Measurements from ENCODE around the gene WDR45B. TPM values are rescaled to one million over a fixed set of nuclear protein-coding genes. Genes with fewer than 3 reads are reported as not detected.

Gene WDR45B
- total RNA-seq, 4 donors from 2014 or later = 57.3 to 81.4 (median 74.4) TPM

DNA sequence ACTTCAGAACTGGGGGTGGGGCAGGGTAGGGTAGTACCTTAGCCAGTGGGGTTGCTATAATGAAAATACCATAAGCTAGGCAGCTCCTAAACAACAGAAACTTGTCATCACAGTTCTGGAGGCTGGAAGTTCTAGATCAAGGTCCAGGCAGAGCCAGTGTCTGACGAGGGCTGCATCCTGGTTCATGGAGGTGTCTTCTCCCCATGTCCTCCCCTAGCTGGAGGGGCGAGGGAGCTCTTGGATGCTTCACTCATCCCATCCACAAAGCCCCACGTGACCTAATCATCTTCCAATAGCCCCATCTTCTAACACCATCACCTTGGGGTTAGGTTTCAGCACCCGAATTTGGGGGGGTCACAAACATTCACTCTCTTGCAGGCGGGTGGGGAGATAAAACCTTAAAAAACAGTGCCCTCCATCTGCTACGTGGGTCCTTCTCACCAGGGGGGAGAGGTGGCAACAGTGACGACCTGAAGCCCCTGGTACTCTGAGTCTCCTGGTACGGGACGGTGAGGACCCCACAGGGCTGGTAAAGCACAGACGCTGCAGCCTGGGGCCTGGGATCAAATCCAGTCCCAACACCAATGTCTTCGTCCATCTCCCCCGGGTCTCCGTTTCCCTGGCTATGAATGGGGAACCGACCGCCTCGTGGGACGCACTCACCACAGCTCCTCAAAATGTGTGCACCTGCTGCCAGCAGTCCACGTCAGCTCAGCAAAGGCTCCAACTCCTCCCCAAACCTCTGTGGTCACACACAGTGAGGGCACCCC is 27.4 kb upstream of the WDR45B start:
- no peak overlapping the region for H3K4me3 ChIP-seq
- 90% methylated on average over 15 of the region's 18 CpGs for WGBS

DNA sequence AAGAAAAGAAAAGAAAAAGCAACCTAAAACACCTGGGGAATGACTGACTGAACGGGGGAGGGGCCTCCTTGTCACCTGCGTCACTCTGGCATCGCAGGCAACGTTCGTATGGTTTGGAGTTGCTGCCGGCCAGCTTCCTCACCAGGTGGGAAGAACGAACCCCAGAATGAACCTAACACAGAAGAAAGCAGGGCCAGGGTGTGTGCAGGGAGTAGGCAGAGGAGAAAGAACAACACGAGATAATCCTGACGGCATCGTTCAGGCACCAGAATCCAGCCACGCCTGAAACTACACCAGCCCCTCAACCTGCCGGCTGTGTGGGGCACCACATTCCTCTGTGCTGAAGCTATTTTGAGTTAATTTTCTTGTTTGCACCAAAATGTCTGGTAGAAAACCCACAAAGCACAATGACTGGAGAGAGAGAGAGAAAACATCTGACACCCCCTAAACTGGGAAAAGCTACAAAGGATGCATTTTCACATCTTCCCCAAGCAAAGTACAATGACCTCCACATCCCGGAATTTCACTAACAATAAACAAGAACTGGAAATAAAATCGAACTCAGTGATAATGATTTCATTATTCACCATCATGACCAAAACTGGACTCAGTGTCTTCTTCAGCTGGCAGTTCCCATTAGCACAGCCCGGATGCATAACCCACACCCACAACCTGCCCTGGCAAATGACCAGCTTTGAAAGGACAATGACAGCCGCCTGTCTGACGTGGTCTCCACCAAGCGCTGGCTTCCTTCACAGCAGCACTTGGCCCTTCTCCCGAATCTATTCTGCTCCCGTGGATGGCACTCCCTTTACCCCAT is 26.6 kb upstream of the WDR45B start:
- no peak overlapping the region for H3K27ac ChIP-seq (replicated peaks in 1 of 4)
- H3K4me1 ChIP-seq = no peaks in the 10 kb centered on the region
- TF ChIP-seq, protein P1, sequence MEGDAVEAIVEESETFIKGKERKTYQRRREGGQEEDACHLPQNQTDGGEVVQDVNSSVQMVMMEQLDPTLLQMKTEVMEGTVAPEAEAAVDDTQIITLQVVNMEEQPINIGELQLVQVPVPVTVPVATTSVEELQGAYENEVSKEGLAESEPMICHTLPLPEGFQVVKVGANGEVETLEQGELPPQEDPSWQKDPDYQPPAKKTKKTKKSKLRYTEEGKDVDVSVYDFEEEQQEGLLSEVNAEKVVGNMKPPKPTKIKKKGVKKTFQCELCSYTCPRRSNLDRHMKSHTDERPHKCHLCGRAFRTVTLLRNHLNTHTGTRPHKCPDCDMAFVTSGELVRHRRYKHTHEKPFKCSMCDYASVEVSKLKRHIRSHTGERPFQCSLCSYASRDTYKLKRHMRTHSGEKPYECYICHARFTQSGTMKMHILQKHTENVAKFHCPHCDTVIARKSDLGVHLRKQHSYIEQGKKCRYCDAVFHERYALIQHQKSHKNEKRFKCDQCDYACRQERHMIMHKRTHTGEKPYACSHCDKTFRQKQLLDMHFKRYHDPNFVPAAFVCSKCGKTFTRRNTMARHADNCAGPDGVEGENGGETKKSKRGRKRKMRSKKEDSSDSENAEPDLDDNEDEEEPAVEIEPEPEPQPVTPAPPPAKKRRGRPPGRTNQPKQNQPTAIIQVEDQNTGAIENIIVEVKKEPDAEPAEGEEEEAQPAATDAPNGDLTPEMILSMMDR (IDR thresholded peaks at IDR 0.05) = no peak
- TF ChIP-seq POLR2A (IDR thresholded peaks at IDR 0.05; ENCODE audit: low read depth) = no peak
- TF ChIP-seq POLR2AphosphoS5 (IDR thresholded peaks at IDR 0.05) = no peak
- TF ChIP-seq EP300 (IDR thresholded peaks at IDR 0.05) = no peak
- intact Hi-C loops (cut with DNase I) = no loop called here
- no peaks in the 10 kb centered on the region for H3K36me3 ChIP-seq
- no peaks in the 10 kb centered on the region for H3K27me3 ChIP-seq
- H3K4me3 ChIP-seq = no peak overlapping the region
- WGBS = 70% methylated on average over 20 of the region's 20 CpGs
- no peak for DNase-seq (ENCODE audit: extremely low spot score)
- no peaks in the 10 kb centered on the region for H3K9me3 ChIP-seq

More for the DNA sequence above, 27.4 kb upstream of the WDR45B start:
- TF ChIP-seq POLR2AphosphoS5 (IDR thresholded peaks at IDR 0.05) (no peak), POLR2A (IDR thresholded peaks at IDR 0.05; ENCODE audit: low read depth) (no peak), EP300 (IDR thresholded peaks at IDR 0.05) (no peak)
- TF ChIP-seq, protein P1 (IDR thresholded peaks at IDR 0.05) = no peak
- Histone ChIP-seq H3K9me3 (no peaks in the 10 kb centered on the region), H3K27me3 (no peaks in the 10 kb centered on the region), H3K36me3 (no peaks in the 10 kb centered on the region), H3K27ac (replicated peaks in 1 of 4) (no peak overlapping the region), H3K4me1 (no peaks in the 10 kb centered on the region)
- DNase-seq (ENCODE audit: extremely low spot score) = no peak
- intact Hi-C loops (cut with DNase I) = no loop called here

DNA sequence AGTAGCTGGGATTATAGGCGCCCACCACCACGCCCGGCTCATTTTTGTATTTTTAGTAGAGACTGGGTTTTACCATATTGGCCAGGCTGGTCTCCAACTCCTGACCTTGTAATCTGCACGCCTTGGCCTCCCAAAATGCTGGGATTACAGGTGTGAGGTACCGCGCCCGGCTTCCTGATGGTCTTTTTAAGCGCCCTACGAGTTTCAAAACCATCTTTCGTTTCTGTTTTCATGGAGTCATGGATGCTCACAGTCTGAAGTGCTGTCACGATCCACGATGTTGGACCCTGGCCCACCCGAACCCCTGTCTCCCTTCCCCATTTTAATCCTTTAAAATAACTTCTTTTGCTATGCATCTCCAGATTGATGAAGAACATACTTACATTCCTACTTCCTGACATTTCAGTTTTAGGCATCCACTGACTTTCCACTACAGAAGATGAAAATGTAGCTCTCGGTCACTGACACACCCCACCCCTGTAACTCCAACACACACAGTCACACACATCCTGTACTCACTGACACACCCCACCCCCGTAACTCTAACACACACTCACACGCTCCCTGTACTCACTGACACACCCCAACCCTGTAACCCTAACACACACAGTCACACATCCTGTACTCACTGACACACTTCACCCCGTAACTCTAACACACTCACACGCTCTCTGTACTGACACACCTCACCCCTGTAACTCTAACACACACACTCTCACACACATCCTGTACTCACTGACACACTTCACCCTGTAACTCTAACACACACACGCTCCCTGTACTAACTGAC is 22.6 kb upstream of the WDR45B start:
- TF ChIP-seq EP300 (IDR thresholded peaks at IDR 0.05) (no peak), POLR2AphosphoS5 (IDR thresholded peaks at IDR 0.05) (no peak), POLR2A (IDR thresholded peaks at IDR 0.05; ENCODE audit: low read depth) (no peak)
- TF ChIP-seq, protein P1 (IDR thresholded peaks at IDR 0.05) = no peak
- 89% methylated on average over 19 of the region's 19 CpGs for WGBS

DNA sequence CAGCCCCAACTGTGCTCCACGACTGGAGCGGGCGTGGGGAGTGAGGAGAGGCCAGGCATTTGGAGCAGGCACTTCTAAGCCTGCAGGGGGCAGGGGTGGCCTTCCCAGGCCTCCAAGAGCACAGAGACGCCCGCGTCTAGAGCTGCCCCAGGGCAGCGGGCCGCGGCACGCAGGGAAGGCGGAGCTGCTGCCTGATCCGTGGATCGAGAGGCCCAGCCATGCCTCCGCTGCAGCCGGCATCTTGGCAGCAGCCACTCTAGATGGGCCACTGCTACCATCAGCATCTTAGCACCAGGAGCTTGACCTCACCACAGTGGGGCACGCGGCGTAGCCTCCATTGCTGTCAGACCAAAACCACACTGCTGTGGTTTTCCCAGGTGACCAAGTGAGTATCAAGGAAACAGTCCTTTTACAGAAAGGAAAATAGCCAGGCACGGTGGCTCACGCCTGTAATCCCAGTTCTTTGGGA is 20.4 kb upstream of the WDR45B start:
- peak overlapping the region in 1 of 4 donors; percentile 20 for H3K4me3 ChIP-seq

More for the DNA sequence above, 22.6 kb upstream of the WDR45B start:
- H3K27ac ChIP-seq (replicated peaks in 1 of 4) = peak overlapping the region in 2 of 4 donors; percentile 52 to 63
- peaks cover 7 to 17% (median 11%) of the 10 kb centered on the region in 4 donors for H3K4me1 ChIP-seq
- H3K9me3 ChIP-seq = no peaks in the 10 kb centered on the region
- no peak overlapping the region for H3K4me3 ChIP-seq
- peaks cover 0 to 10% (median 5%) of the 10 kb centered on the region in 4 donors for H3K36me3 ChIP-seq
- intact Hi-C loops (cut with DNase I) = no loop called here
- DNase-seq (ENCODE audit: extremely low spot score) = no peak
- no peaks in the 10 kb centered on the region for H3K27me3 ChIP-seq

More for the DNA sequence above, 20.4 kb upstream of the WDR45B start:
- no peaks in the 10 kb centered on the region for H3K9me3 ChIP-seq
- peak overlapping the region in 2 of 4 donors; percentile 49 to 52 for H3K27ac ChIP-seq (replicated peaks in 1 of 4)
- H3K36me3 ChIP-seq = peaks cover 0 to 17% (median 11%) of the 10 kb centered on the region in 4 donors
- DNase-seq (ENCODE audit: extremely low spot score) = no peak
- intact Hi-C loops (cut with DNase I) = loop anchor here (2.0 kb wide), 1 partner anchor 106 kb away; no protein-coding TSS in a partner anchor
- TF ChIP-seq POLR2AphosphoS5 (IDR thresholded peaks at IDR 0.05) = peak in 1 of 2 donors; percentile 11
- TF ChIP-seq, protein P1 (IDR thresholded peaks at IDR 0.05) = peak; percentile 51 to 73 (median 64)
- no peak for TF ChIP-seq POLR2A (IDR thresholded peaks at IDR 0.05; ENCODE audit: low read depth)
- no peaks in the 10 kb centered on the region for H3K27me3 ChIP-seq
- 60% methylated on average over 5 of the region's 20 CpGs for WGBS
- peaks cover 7 to 17% (median 11%) of the 10 kb centered on the region in 4 donors for H3K4me1 ChIP-seq

Measured in esophagus muscularis mucosa (tissue), 4 donors.